ENCODE results near the gene PHC2.

The PHC2 gene

DNA sequence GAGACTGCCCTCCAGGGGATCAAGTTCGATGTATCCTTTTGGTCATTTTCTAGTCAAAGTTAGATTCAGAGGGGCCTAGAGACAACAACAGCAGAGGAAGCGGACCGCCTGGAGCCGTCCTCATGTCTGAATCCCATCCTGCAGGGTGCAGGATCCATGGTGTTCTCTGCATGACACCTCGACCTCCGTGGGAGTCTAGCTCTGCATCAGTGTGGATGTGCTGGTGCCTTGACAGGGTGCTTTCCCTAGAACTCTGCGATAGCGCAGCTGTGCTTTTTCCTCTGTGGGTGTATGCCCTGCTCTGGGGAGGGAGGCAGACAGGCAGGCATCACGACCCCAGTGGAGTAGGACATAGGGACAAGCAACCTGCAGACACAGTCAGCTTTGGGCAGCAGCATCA, 61.8 kb downstream of the PHC2 start:
- DNase-seq: no peak

DNA sequence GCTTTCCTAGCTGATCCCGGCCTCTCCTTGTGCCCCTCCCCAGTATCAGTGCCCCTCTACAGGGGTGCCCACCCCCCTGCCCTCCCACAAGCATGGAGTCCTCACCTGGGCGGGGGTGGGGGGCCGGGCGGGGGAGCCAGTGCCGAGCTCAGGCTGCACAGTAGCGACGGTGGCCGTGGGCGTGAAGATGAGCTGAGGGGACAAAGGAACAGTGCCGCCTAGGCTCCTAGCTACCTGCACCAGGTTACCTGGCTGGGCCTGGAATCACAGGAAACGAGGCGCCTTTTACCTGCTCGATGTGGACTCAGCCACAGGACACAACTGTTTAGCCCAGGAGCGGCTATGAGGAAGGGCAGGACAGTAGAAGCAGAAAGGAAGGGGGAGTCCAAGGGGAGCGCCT, 62.5 kb downstream of the PHC2 start:
- no peak for DNase-seq

- DNase-seq: peak; percentile 94
Measured at GRCh38 chr1:33367485-33368405, 63.1 kb downstream of the PHC2 start.

- DNase-seq: no peak
Measured at GRCh38 chr1:33366762-33367484, 64.0 kb downstream of the PHC2 start.

- DNase-seq: no peak
Measured at GRCh38 chr1:33365560-33365997, 65.3 kb downstream of the PHC2 start.

GRCh38 chr1:33364565-33364918, 66.4 kb downstream of the PHC2 start:
- DNase-seq: no peak

DNA sequence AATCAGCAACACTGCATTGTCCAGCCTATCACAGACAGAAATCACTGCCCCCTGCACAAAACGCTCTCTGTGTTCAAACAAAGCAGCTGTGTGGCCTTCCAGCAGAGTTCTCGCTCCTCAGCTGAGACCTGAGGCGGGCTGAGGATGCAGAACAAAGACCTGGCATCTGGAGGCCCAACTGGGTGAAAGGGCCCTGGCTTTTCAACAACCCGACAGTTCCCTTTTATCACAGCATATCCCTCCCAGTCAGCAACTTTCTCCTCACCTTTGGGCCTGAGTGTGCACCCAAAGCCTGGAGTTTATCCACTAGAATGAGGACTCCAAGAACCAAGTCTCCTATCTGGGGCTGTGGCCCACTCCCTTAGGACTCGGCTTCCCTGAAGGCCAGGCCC, 67.4 kb downstream of the PHC2 start:
- DNase-seq: no peak

GRCh38 chr1:33363021-33363420, 67.9 kb downstream of the PHC2 start:
- no peak for DNase-seq

- peak; percentile 86 for DNase-seq
Measured at GRCh38 chr1:33361532-33362235, 69.2 kb downstream of the PHC2 start.

DNA sequence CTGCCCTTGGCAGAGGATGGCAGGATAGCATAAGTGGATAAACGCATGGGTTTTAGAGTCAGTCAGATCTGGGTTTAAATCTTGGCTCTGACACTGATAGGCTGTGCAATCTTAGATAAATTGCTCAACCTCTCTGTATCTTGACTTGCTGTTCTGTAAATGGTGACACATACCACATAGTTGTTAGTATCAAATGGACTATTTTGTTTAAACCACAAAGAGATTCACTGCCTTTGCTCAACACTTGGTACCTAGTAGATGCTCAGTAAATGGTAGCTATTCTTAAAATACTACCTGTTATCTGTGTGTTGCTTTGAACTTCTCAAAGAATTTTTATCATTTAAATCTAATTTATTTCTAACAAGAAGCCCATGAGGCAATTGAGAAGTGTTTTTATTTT, 70.5 kb downstream of the PHC2 start:
- DNase-seq: no peak

GRCh38 chr1:33359931-33360330, 71.0 kb downstream of the PHC2 start:
- no peak for DNase-seq

GRCh38 chr1:33358795-33359503, 71.9 kb downstream of the PHC2 start:
- no peak for DNase-seq

DNA sequence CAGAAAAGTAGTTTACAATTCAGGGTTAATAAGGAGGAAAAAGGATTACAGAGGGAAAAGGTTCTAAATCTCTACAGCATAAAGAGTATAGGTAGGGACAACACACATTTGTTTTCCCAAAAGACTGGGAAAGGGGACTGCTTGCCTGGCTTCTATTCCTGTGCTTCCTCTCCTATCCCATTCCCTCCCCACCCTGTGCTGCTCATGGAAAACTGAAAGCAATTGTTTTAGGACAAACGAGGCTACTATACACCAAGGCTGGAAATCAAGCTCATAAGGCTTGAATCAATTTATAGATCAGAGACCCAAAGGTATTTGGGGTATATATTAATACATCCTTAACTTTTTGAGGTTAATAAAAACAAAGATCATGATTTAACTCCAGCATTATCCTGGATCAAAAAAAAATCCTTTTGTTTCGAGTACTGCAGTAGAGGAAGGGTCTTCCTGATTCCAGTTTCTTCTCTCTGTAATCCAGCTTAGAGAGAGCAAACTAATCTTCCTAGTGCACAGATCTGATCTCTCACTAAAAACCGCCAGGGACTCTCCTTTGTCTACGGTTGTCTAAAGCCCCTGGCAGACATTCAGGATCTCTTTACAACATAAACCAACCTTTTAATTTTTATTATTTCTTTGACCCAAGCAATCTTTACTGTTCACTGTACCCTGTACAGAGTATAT, 72.6 kb downstream of the PHC2 start:
- DNase-seq: no peak

DNA sequence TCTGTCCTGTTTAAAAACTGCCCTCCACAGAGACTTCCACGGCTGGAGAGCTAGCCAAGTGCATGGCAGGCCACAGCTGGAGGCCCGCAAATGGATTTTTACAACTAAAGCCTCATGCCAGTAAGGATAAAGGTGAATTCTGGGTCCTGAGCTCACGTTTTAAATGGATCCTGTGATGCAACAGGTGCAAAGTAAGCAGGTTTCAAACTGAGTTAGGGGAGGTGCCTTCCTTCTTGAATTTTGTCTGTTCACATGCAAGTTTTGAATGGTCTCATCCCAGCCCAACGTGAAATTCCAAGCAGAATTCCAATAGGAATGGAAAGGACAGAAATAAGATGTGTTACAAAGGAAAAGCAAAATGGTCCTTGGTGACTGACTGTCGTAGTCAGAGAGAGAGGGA, 73.8 kb downstream of the PHC2 start:
- DNase-seq: no peak

- DNase-seq: no peak
Measured at GRCh38 chr1:33354707-33355316, 76.1 kb downstream of the PHC2 start.

DNA sequence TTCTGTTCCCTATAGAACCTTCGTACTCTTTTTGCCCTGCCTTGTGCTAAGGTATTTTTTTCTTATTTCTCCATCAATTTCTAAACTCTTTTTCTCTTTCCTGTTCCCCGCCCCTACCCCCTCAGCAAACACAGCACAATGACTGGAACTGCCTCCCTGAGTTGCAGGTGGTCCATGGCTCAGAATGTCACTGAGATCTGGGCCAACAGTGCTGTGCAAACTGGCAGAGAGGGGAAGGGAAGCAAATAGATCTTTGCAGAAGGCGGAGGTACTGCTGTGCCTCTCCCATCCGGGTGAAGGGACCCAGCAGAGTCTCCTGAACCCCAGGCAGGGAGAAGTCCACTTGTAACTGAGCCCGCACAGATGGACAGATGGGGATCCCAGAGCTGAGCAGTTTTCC, 77.4 kb downstream of the PHC2 start:
- no peak for DNase-seq

GRCh38 chr1:33351281-33351660, 79.6 kb downstream of the PHC2 start:
- no peak for DNase-seq

DNA sequence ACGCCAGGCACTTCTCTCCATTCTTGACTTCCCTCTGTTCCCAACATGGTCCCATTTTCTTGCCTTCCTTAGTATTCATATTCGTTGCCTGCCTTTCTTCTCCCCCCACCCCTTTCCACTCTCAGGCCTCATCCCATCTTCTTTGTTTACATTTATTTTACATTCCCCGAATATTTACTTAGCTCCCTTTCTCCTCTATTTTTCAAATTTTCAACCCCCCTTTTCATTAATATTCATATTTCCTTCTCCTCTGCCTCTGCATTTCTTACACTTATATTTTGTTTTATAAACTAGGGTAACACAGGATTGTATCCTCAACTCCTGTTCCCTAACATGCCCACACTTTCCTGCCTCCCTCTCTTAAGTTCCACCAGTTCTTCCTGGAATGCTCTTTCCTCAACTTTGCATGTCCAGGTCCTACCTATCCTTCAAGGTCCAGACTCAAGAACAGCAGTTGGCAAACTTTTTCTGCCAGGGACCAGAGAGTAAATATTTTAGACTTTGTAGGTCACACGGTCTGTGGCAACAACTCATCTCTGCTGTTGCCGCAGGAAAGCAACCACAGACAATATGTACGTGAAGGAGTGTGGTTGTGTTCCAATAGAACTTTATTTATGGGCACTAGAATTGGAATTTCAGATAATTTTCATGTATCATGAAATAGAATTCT, 80.1 kb downstream of the PHC2 start:
- DNase-seq: no peak

GRCh38 chr1:33349778-33350610, 80.9 kb downstream of the PHC2 start:
- DNase-seq: peak; percentile 93

GRCh38 chr1:33349081-33349759, 81.7 kb downstream of the PHC2 start:
- peak; percentile 52 for DNase-seq

All from suppressor macrophage treated with lipopolysaccharide for 4 hours (primary cell).